Gastroesophageal sphincter (tissue), 4 donors: ENCODE measurements around the gene BRD4. TPM values are rescaled to one million over a fixed set of nuclear protein-coding genes. Genes with fewer than 3 reads are reported as not detected.

Source experiments
- ATAC-seq: fragments of 150-250 bp; one replicate; pipeline ENCODE4 v1.9.1; 2016; ENCODE audit warnings: mild to moderate bottlenecking, moderate library complexity
- H3K27ac ChIP-seq, 4 donors: fragments of 200-600 bp; sonication (generic) in 3 of 4; 1 replicate in 3 of 4; 2 replicates in 1 of 4; pipeline ENCODE4 v1.5.1; 2016 to 2019
- H3K27me3 ChIP-seq: fragments of 200-600 bp; sonication (generic); one replicate; pipeline ENCODE4 v1.5.1; 2019
- H3K36me3 ChIP-seq, 2 donors: fragments of 200-600 bp; sonication (generic); one replicate each; pipeline ENCODE4 v1.5.1; 2019; ENCODE audit warnings: control low read depth in 1 of 2
- H3K4me1 ChIP-seq, 3 donors: fragments of 200-600 bp; sonication (generic); 1 replicate in 2 of 3; 2 replicates in 1 of 3; pipeline ENCODE4 v1.5.1; 2016 to 2019; ENCODE audit warnings: control low read depth in 2 of 3
- H3K4me3 ChIP-seq, 2 donors: fragments of 200-600 bp; sonication (generic); one replicate each; pipeline ENCODE4 v1.5.1; 2019; ENCODE audit warnings: mild to moderate bottlenecking in 1 of 2, moderate library complexity in 1 of 2
- H3K9me3 ChIP-seq, 3 donors: fragments of 200-600 bp; sonication (generic); one replicate each; pipeline ENCODE4 v1.5.1; 2017 to 2019; ENCODE audit warnings: control low read depth in 2 of 3
- CTCF ChIP-seq, 4 experiments: fragments of 200-600 bp in 2 of 4; fragments of 450-650 bp in 2 of 4; sonication (generic) in 1 of 4; IDR thresholded peaks; one replicate each; pipeline ENCODE4 v1.5.1; 2017 to 2019; ENCODE audit warnings: antibody characterized with exemption in 4 of 4, mild to moderate bottlenecking in 2 of 4, moderate library complexity in 2 of 4
- EP300 ChIP-seq: sonication (generic); formaldehyde crosslinking; IDR thresholded peaks from one replicate; pipeline ENCODE4 v1.6.1; 2017; ENCODE audit warnings: antibody characterized with exemption, mild to moderate bottlenecking
- POLR2A ChIP-seq, 2 donors: fragments of 450-650 bp; IDR thresholded peaks; one replicate each; pipeline ENCODE4 v1.6.1; 2017; ENCODE audit warnings: antibody characterized with exemption in 2 of 2, mild to moderate bottlenecking in 2 of 2, moderate library complexity in 1 of 2
- POLR2AphosphoS5 ChIP-seq: sonication (generic); formaldehyde crosslinking; IDR thresholded peaks from one replicate; pipeline ENCODE4 v1.6.1; 2017; ENCODE audit warnings: antibody characterized with exemption
- WGBS, 2 donors: methylation state at CpG; one replicate each; pipeline ENCODE4 v1.1.5; 2018; ENCODE audit warnings: low coverage in 1 of 2; 5-methylcytosine and 5-hydroxymethylcytosine counted together
- total RNA-seq, 4 donors: library from RNA; depleted of rRNA; stranded (reverse); fragments of >200 nt; gene quantifications; one replicate each; pipeline ENCODE4 v1.1.0, GENCODE V29; 2016

Gene BRD4
- total RNA-seq, 4 donors from 2014 or later = 29.6 to 49.3 (median 34.4) TPM

DNA sequence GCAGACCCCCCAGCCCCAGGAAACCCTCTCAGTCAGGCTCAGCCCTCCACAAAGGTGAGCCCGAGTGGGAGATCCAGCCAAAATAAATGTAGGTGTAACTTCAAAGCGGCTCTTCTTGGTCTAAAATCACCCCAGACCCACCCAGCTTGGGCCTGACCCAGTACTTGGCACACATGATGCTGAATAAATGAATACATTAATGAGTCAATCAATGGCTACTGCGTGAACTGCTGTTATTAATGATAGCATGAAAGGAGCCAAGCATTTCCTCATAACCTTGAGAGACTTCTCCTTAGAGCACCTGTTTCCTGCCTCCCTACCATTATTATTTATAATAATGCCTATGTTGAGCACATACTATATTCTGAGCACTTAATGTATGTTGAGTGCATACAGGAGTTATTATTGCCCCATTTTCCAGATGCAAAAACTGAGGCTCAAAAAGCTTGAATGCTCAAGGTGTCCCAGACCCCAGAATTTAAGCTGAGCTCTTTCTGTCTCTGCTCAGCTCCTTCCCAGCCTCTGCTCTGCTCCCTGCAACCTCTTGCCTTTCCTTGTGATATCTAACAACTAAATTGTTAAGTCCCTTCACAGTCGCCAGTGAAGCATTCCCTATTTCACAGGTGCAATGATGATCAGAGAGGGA, 135.9 kb downstream of the BRD4 start:
- no peak for ATAC-seq
- 71% methylated on average over 1 to 4 of the region's 4 CpGs for WGBS, 2 donors
- H3K4me3 ChIP-seq = peak overlapping the region in 1 of 2 donors; percentile 49

GRCh38 chr19:15195371-15196334, 136.7 kb downstream of the BRD4 start:
- 12% methylated on average over 13 of the region's 91 CpGs; no CpG with 5 or more reads in 1 of the 2 donors for WGBS, 2 donors
- Histone ChIP-seq H3K4me3 (peak overlapping the region in 1 of 2 donors; percentile 49), H3K36me3 (no peaks in the 10 kb centered on the region), H3K27me3 (peaks cover 90% of the 10 kb centered on the region), H3K27ac (peak overlapping the region in 3 of 4 donors; percentile 43 to 69 (median 65)), H3K4me1 (peaks cover 0 to 30% (median 14%) of the 10 kb centered on the region in 3 donors), H3K9me3 (no peaks in the 10 kb centered on the region)
- peak; percentile 40 for ATAC-seq
- TF ChIP-seq POLR2AphosphoS5 (no peak), CTCF (IDR thresholded peaks at IDR 0.05) (peak in 1 of 4 experiments; percentile 34), EP300 (no peak), POLR2A (IDR thresholded peaks at IDR 0.05) (no peak)

More for the DNA sequence above, 135.9 kb downstream of the BRD4 start:
- Histone ChIP-seq H3K27ac (peak overlapping the region in 2 of 4 donors; percentile 65 to 69), H3K27me3 (peaks cover 96% of the 10 kb centered on the region), H3K4me1 (peaks cover 0 to 37% (median 14%) of the 10 kb centered on the region in 3 donors), H3K9me3 (no peaks in the 10 kb centered on the region), H3K36me3 (no peaks in the 10 kb centered on the region)
- no peak for TF ChIP-seq POLR2A (IDR thresholded peaks at IDR 0.05)
- no peak for TF ChIP-seq POLR2AphosphoS5
- TF ChIP-seq CTCF (IDR thresholded peaks at IDR 0.05) = no peak
- TF ChIP-seq EP300 = no peak

DNA sequence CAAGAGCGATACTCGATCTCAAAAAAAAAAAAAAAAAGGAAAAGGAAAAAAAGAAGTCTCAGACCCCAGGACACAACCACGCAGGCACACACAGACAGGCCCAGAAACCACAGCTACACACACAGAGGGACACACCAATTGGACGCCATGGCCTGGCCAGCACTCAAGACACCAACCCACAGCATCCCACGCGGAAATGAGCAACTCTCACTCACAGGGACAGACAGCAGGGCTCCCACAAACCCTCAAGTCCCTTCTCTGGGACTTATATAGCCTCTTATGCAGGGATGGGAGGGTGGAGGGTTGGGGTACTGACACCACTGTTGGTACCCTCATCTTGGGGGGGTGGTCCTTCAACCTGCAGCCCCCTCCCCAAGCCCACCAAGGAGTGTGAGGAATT, 137.4 kb downstream of the BRD4 start:
- H3K27ac ChIP-seq = peak overlapping the region in 3 of 4 donors; percentile 27 to 69 (median 65)
- H3K36me3 ChIP-seq = no peaks in the 10 kb centered on the region
- peak overlapping the region in 1 of 2 donors; percentile 49 for H3K4me3 ChIP-seq
- no peaks in the 10 kb centered on the region for H3K9me3 ChIP-seq
- H3K27me3 ChIP-seq = peaks cover 83% of the 10 kb centered on the region
- WGBS, 2 donors = 80% methylated on average over 2 of the region's 6 CpGs; no CpG with 5 or more reads in 1 of the 2 donors
- H3K4me1 ChIP-seq = peaks cover 0 to 23% (median 8%) of the 10 kb centered on the region in 3 donors
- no peak for ATAC-seq
- TF ChIP-seq EP300 = no peak
- TF ChIP-seq POLR2AphosphoS5 = no peak
- no peak for TF ChIP-seq POLR2A (IDR thresholded peaks at IDR 0.05)
- no peak for TF ChIP-seq CTCF (IDR thresholded peaks at IDR 0.05)

DNA sequence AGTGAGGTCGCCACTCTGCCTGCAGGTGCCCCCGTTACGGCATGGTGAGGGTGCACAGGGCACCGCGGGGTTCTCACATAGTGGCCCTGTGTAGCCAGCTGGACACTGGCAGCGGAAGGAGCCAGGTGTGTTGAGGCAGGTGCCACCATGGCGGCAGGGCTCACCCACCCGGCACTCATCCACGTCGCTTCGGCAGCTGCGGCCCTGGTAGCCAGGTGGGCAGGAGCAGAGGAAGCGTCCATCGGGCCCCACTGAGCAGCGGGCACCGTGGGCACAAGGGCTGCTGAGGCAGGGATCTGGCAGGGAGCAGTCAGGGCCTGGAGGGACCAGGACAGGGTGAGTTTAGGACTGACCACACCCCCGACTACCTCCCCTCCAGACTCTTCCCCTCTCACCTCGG, 140.4 kb downstream of the BRD4 start:
- no peak for ATAC-seq
- WGBS, 2 donors = 93% methylated on average over 9 of the region's 18 CpGs; no CpG with 5 or more reads in 1 of the 2 donors
- Histone ChIP-seq H3K4me3 (no peak overlapping the region), H3K4me1 (peaks cover 0 to 13% (median 4%) of the 10 kb centered on the region in 3 donors), H3K36me3 (no peaks in the 10 kb centered on the region), H3K9me3 (no peaks in the 10 kb centered on the region), H3K27ac (no peak overlapping the region), H3K27me3 (peaks cover 54% of the 10 kb centered on the region)
- no peak for TF ChIP-seq POLR2AphosphoS5
- no peak for TF ChIP-seq EP300
- no peak for TF ChIP-seq CTCF (IDR thresholded peaks at IDR 0.05)
- no peak for TF ChIP-seq POLR2A (IDR thresholded peaks at IDR 0.05)
